ENCODE measurements around the gene GDI1. TPM values are rescaled to one million over a fixed set of nuclear protein-coding genes. Genes with fewer than 3 reads are reported as not detected.
A peak's percentile ranks its signal among the peaks of the same experiment; 100 is the strongest.

GDI1 gene
- total RNA-seq, 2 donors from 2014 or later = 68.5 to 83.4 TPM

DNA sequence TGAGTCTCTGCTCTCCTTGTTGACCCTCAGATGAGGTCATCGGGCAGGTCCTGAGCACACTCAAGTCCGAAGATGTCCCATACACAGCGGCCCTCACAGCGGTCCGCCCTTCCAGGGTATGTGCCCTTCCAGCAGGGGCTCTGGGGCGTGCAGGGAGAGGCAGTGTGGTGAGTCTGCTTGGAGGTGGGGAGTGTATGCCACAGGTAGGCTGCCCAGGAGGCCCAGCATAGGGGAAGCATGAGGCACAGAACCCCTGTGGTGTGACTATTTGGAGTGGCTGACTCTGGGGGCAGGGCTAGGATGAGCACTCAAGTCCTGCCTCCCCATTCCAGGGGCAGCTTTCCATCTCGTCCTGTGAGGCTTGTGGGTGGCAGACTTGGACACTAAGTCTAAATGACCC lies 3.3 kb upstream of the GDI1 start:
- no peak for TF ChIP-seq POLR2A (IDR thresholded peaks at IDR 0.05)
- TF ChIP-seq, protein P1, sequence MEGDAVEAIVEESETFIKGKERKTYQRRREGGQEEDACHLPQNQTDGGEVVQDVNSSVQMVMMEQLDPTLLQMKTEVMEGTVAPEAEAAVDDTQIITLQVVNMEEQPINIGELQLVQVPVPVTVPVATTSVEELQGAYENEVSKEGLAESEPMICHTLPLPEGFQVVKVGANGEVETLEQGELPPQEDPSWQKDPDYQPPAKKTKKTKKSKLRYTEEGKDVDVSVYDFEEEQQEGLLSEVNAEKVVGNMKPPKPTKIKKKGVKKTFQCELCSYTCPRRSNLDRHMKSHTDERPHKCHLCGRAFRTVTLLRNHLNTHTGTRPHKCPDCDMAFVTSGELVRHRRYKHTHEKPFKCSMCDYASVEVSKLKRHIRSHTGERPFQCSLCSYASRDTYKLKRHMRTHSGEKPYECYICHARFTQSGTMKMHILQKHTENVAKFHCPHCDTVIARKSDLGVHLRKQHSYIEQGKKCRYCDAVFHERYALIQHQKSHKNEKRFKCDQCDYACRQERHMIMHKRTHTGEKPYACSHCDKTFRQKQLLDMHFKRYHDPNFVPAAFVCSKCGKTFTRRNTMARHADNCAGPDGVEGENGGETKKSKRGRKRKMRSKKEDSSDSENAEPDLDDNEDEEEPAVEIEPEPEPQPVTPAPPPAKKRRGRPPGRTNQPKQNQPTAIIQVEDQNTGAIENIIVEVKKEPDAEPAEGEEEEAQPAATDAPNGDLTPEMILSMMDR (IDR thresholded peaks at IDR 0.05) = no peak
- intact Hi-C loops (cut with DNase I) = no loop called here
- 92% methylated on average over 6 of the region's 7 CpGs; no CpG with 5 or more reads in 1 of the 2 donors for WGBS, 2 donors

GRCh38 chrX:154434394-154435168 lies 2.4 kb upstream of the GDI1 start:
- no peaks in the 10 kb centered on the region for H3K27me3 ChIP-seq
- H3K36me3 ChIP-seq (replicated peaks in 1 of 2; ENCODE audit: insufficient read depth in 1 of 2, low read depth in 2 of 2) = no peaks in the 10 kb centered on the region
- DNase-seq (no peak), ATAC-seq (no peak)
- no peak overlapping the region for H3K27ac ChIP-seq
- H3K4me3 ChIP-seq = no peak overlapping the region
- intact Hi-C loops (cut with DNase I) = no loop called here
- H3K9me3 ChIP-seq = no peaks in the 10 kb centered on the region
- WGBS, 2 donors = 89 to 93% methylated on average over 2 to 4 of the region's 7 CpGs
- peaks cover 20% of the 10 kb centered on the region for H3K4me1 ChIP-seq
- no peak for TF ChIP-seq POLR2A (IDR thresholded peaks at IDR 0.05)
- TF ChIP-seq, protein P1 (IDR thresholded peaks at IDR 0.05) = no peak

More for the DNA sequence above, 3.3 kb upstream of the GDI1 start:
- Histone ChIP-seq H3K4me1 (peaks cover 22% of the 10 kb centered on the region), H3K9me3 (no peaks in the 10 kb centered on the region), H3K27ac (no peak overlapping the region), H3K4me3 (no peak overlapping the region), H3K27me3 (no peaks in the 10 kb centered on the region), H3K36me3 (replicated peaks in 1 of 2; ENCODE audit: insufficient read depth in 1 of 2, low read depth in 2 of 2) (no peaks in the 10 kb centered on the region)
- DNase-seq (no peak), ATAC-seq (no peak)

GRCh38 chrX:154435171-154435733 lies 1.7 kb upstream of the GDI1 start:
- WGBS, 2 donors = 88% methylated on average over 17 of the region's 19 CpGs; no CpG with 5 or more reads in 1 of the 2 donors
- no peak for TF ChIP-seq POLR2A (IDR thresholded peaks at IDR 0.05)
- TF ChIP-seq, protein P1 (IDR thresholded peaks at IDR 0.05) = no peak

GRCh38 chrX:154436374-154436982 lies 476 bp upstream of the GDI1 start:
- Histone ChIP-seq H3K4me1 (peaks cover 16% of the 10 kb centered on the region), H3K9me3 (no peaks in the 10 kb centered on the region), H3K27ac (peak overlapping the region; percentile 48 to 85 (median 81)), H3K4me3 (peak overlapping the region in 1 of 2 donors; percentile 47), H3K27me3 (no peaks in the 10 kb centered on the region), H3K36me3 (replicated peaks in 1 of 2; ENCODE audit: insufficient read depth in 1 of 2, low read depth in 2 of 2) (no peaks in the 10 kb centered on the region)
- intact Hi-C loops (cut with DNase I) = no loop called here
- no peak for TF ChIP-seq POLR2A (IDR thresholded peaks at IDR 0.05)
- TF ChIP-seq, protein P1 (IDR thresholded peaks at IDR 0.05) = no peak
- peak in 2 of 4 donors; percentile 27 to 33 for DNase-seq
- 17% methylated on average over 22 of the region's 78 CpGs; no CpG with 5 or more reads in 1 of the 2 donors for WGBS, 2 donors
- peak; percentile 83 for ATAC-seq

More at GRCh38 chrX:154435171-154435733, 1.7 kb upstream of the GDI1 start:
- no peak overlapping the region for H3K4me3 ChIP-seq
- DNase-seq = no peak
- no peak overlapping the region for H3K27ac ChIP-seq
- intact Hi-C loops (cut with DNase I) = no loop called here
- H3K27me3 ChIP-seq = no peaks in the 10 kb centered on the region
- no peak for ATAC-seq
- H3K9me3 ChIP-seq = no peaks in the 10 kb centered on the region
- H3K36me3 ChIP-seq (replicated peaks in 1 of 2; ENCODE audit: insufficient read depth in 1 of 2, low read depth in 2 of 2) = no peaks in the 10 kb centered on the region
- peaks cover 16% of the 10 kb centered on the region for H3K4me1 ChIP-seq

Data from body of pancreas (tissue), 4 donors.